ENCODE results near the gene TAS1R2. TPM values are rescaled to one million over a fixed set of nuclear protein-coding genes. Genes with fewer than 3 reads are reported as not detected.
A peak's percentile ranks its signal among the peaks of the same experiment; 100 is the strongest.

TAS1R2 gene
- total RNA-seq (ENCODE audit: low replicate concordance): not detected in 2 replicates

DNA sequence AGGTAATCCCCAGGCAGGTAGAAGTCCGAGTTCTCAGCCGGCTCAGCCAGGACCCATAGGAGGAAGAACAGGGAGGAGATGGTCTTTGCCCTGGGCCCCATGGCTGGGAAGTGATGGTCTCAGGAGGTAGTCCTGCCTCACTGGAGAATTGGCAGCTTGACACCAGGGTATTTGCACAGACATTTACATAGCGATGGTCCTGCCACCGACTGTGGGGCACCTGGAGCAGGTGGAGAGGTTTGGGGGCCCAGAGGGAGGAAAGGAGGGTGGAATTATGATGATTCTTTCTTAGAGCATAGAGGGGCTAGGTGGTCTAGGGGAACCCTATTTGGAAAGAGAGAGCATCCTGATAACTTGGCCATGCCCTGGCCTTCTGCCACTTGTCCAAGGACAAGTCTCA, at the start of gene TAS1R2:
TAS1R2 (minus strand) TSS at position 101 of the 400 bp plus-strand sequence; CDS start at position 101, 0 bp downstream.
- no peak within 1 kb of the TSS for H3K4me3 ChIP-seq (ENCODE audit: low read depth, low read length)
- TF ChIP-seq, protein P1, sequence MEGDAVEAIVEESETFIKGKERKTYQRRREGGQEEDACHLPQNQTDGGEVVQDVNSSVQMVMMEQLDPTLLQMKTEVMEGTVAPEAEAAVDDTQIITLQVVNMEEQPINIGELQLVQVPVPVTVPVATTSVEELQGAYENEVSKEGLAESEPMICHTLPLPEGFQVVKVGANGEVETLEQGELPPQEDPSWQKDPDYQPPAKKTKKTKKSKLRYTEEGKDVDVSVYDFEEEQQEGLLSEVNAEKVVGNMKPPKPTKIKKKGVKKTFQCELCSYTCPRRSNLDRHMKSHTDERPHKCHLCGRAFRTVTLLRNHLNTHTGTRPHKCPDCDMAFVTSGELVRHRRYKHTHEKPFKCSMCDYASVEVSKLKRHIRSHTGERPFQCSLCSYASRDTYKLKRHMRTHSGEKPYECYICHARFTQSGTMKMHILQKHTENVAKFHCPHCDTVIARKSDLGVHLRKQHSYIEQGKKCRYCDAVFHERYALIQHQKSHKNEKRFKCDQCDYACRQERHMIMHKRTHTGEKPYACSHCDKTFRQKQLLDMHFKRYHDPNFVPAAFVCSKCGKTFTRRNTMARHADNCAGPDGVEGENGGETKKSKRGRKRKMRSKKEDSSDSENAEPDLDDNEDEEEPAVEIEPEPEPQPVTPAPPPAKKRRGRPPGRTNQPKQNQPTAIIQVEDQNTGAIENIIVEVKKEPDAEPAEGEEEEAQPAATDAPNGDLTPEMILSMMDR (IDR thresholded peaks at IDR 0.05; ENCODE audit: insufficient read depth, low read length): no peak
- no peak for DNase-seq (ENCODE audit: low read depth)

DNA sequence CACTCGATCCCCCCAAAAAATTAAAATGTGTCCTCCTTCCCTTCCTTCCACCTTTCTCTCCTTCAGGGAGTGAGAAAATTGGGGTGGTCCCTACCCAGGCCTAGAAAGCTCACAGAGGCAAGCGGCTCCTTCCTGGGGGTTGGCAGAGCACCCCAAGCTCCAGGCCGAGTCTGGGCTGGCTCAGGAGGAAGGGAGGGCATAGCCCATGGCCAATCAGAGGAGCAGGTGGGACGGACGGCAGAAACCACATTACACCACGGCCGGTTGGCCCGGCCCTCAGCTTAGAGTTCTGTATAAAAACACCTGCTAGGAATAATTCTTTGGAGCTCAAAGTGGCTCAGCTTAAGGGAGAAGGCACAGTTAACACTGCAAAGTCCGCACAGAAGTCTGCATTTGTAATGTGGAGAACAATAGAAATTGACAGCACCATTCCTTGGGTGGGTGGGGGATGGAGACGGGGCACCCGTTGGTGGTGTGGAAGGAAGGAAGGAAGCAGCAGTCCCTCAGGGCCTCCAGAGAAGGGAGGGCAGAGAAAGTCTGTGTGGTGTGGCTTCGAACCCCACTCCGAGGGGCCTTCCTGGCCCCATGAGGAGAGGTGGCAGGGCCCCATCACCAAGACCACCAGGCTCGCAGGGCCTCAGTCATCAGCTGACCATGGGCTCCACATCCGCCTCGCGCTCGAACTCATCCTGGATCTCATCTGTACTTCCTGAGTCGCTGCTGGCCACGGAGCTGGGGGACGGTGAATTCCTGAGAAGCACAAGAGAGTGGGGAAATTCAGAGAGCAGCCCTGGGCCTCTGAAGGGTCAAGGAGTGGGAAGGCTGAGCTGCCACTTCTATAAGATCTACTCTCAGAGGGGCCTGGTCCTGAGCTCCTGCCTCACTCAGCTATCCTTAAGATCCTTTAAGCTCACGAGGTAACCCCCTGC, 48.7 kb upstream of the TAS1R2 start:
- TF ChIP-seq, protein P1 (IDR thresholded peaks at IDR 0.05; ENCODE audit: insufficient read depth, low read length): no peak
- H3K4me3 ChIP-seq (ENCODE audit: low read depth, low read length): no peak overlapping the region
- no peak for DNase-seq (ENCODE audit: low read depth)

DNA sequence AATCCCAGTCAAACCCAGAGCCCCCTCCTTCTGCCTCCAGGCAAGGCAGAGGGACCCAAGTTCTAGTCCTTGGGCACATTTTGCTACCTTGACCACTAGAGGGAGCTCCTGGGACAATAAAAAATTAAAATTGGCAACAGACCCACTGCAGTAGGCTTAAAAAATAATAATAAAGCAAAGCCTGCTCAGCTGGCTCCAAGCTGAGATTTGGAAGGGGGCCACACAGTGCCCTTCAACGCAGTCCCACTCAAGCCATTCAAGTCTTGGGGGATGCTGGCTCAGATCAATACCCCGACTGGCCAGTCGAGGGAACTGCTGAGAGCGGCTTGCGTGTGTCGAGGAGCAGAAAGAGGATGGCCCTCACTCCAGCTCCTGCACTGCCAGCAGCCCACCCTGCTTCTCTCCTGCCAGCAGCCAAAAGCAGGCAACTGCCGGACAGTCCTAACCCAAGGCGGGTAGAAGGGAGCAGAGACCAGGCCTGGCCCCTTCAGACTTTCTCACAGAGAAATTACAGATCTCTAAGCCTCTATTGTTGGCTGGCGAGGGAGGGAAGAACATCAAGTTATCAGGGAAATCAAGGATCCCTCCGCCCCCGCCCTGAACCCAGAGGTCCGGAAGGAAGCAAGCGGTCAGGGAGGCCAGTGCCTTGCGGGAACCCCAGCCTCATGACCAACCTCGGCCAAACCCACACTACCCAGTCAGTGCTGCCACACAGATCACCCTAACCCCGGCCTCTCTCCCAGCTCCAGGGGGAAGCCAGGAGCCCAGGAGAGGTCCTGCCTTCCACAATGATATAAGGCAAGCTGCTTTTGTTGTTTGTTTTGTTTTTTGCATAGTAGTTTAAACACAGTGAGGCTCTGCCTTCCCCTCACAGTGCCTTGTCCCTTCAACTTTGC, 47.8 kb upstream of the TAS1R2 start:
- TF ChIP-seq, protein P1 (IDR thresholded peaks at IDR 0.05; ENCODE audit: insufficient read depth, low read length): peak; percentile 69
- peak; percentile 79 for DNase-seq (ENCODE audit: low read depth)
- H3K4me3 ChIP-seq (ENCODE audit: low read depth, low read length): no peak overlapping the region

DNA sequence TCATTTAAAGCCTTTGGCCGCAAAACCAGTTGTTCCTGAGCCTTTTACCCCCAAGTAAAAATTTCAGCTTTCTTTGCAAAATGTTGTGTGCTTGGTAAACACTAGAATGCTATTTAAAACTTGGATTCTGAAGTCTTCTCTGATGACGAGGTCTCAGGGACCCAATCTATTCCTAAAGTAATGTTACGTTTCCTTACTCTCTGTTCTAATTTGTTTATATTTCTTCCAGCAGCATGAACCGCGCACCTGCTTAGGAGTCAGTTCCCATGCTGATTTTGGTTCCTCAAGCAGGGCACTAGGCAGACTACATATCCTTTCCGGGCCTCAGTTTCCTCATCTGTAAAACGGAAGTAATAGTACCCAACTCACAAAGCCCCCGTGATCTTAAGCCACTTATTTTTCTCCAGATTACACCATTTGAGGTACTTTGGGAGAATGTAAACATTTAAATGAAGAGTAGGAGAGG, 43.9 kb upstream of the TAS1R2 start:
- H3K4me3 ChIP-seq (ENCODE audit: low read depth, low read length): peak overlapping the region; percentile 76
- TF ChIP-seq, protein P1 (IDR thresholded peaks at IDR 0.05; ENCODE audit: insufficient read depth, low read length): no peak
- no peak for DNase-seq (ENCODE audit: low read depth)

DNA sequence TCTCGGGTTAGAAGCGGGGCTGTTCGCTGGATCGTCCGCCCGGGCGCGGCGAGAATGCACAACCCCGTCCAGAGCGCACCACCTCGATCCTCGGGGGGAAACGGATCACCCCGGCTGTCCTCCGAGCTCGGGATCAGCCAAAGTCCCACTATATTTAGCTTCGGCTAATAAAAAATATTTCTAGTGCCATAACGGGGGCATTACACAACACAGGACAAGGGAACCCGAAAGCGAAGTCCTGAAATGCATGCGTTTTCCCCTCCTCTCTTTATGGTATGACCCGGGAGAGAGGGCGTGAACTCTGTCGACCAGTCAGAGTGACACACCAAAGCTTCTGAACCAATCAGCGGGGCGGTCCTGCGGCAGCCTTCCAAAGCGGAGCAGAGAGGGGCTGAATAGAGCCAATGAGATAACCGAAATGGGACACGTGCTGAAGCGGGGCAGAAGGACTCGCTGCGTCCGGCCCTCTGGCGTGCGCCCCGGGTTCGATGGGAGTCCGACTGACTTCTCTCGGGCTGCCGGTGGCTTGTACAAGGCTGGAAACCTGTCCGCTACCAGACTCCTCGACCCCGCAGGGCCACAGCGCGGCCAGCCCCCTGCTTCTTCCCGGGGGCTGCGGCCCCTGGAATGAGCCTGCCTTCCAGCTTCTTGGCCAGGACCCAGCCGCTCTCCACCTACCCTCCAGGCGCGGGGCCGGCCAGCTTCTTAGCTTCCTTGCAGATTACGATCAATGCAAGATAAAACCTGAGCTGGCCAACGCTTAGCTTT, 43.2 kb upstream of the TAS1R2 start, which contains the start of gene ALDH4A1:
ALDH4A1 (minus strand) TSS at position 33 of the 768 bp plus-strand sequence; CDS start at position 1, 32 bp downstream.
- TF ChIP-seq, protein P1 (IDR thresholded peaks at IDR 0.05; ENCODE audit: insufficient read depth, low read length): no peak
- DNase-seq (ENCODE audit: low read depth): peak; percentile 98
- H3K4me3 ChIP-seq (ENCODE audit: low read depth, low read length): peak within 1 kb of the TSS; percentile 87
